Ovary (tissue), 3 donors: Measurements from ENCODE around the gene PGBD5.

Experiments used
- EP300 ChIP-seq: sonication (generic); formaldehyde crosslinking; IDR thresholded peaks from one replicate; pipeline ENCODE4 v1.6.1; 2017; ENCODE audit warnings: antibody characterized with exemption
- POLR2A ChIP-seq: fragments of 450-650 bp; IDR thresholded peaks from one replicate; pipeline ENCODE4 v1.6.1; 2017; ENCODE audit warnings: antibody characterized with exemption, mild to moderate bottlenecking, moderate library complexity
- TF ChIP-seq, protein P1 (sequence below), 3 donors: fragments of 450-650 bp in 2 of 3; fragments of 200-600 bp in 1 of 3; IDR thresholded peaks; one replicate each; pipeline versions ENCODE4 v1.5.1 to v1.8.0; 2016 to 2022; ENCODE audit warnings: antibody characterized with exemption in 3 of 3, mild to moderate bottlenecking in 1 of 3
- donor health status: DM: no; HTN: no; CAD: no.

DNA sequence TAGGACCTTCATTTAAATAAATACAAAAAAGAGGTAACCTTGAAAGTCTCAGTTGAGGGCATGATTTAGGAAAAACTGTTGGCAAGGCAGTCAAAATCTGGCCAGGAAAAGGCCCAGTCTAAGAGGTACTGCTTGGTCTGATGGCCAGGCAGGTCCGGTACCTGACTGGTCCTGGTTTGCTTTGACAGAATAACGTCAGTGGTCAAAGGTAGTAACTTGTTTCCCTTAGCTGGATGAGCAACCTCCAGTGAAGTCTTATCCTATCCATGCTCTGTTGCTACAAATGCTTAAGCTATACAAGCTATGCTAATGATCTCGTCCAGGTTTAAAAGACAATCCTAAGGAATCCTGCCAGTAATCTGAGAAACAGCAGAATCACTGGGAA, 85.0 kb downstream of the PGBD5 start:
- TF ChIP-seq, protein P1, sequence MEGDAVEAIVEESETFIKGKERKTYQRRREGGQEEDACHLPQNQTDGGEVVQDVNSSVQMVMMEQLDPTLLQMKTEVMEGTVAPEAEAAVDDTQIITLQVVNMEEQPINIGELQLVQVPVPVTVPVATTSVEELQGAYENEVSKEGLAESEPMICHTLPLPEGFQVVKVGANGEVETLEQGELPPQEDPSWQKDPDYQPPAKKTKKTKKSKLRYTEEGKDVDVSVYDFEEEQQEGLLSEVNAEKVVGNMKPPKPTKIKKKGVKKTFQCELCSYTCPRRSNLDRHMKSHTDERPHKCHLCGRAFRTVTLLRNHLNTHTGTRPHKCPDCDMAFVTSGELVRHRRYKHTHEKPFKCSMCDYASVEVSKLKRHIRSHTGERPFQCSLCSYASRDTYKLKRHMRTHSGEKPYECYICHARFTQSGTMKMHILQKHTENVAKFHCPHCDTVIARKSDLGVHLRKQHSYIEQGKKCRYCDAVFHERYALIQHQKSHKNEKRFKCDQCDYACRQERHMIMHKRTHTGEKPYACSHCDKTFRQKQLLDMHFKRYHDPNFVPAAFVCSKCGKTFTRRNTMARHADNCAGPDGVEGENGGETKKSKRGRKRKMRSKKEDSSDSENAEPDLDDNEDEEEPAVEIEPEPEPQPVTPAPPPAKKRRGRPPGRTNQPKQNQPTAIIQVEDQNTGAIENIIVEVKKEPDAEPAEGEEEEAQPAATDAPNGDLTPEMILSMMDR (IDR thresholded peaks at IDR 0.05), result no peak
- TF ChIP-seq POLR2A, result no peak
- TF ChIP-seq EP300, result no peak
